ENCODE measurements around the gene ZNF28.
"Not testable (repeated sequence)": the region's sequence is repeated elsewhere in the genome, so short reads cannot be mapped to it uniquely, and the experiment has no call there.

The ZNF28 gene

GRCh38 chr19:52778811-52779210 lies 42.6 kb downstream of the ZNF28 start:
- DNase-seq (ENCODE audit: low read depth in 2 of 2), result peak in 1 of 2 donors; percentile 13

DNA sequence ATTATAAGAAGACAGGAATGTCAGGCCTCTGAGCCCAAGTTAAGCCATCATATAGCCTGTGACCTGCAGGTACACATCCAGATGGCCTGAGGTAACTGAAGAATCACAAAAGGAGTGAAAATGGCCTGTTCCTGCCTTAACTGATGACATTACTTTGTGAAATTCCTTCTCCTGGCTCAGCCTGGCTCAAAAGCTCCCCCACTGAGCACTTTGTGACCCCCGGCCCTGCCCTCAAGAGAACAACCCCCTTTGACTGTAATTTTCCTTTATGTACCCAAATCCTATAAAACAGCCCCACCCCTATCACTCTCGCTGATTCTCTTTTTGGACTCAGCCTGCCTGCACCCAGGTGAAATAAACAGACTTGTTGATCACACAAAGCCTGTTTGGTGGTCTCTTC lies 65.0 kb downstream of the ZNF28 start:
- not testable (repeated sequence) for DNase-seq (ENCODE audit: low read depth in 2 of 2)

DNA sequence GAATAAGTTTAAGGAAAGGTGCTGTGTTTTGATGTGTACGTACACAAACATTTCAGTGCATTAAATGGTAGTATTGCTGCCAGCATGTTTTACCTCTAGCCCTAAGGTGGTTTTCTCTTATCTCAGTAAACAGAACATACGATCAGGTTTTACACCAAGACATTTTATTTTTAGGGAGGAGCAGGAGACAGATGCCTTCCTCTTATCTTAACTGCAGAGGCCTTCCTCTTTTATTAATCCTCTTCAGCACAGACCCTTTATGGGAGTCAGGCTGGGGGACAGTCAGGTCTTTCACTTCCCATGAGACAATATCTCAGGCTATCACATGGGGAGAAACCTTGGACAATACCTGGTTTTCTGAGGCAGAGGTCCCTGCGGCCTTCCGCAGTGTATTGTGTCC lies 71.7 kb downstream of the ZNF28 start:
- no peak for DNase-seq (ENCODE audit: low read depth in 2 of 2)

- DNase-seq (ENCODE audit: low read depth in 2 of 2), result no peak
Measured at GRCh38 chr19:52748336-52748950, 73.0 kb downstream of the ZNF28 start.
